D721Med (cell line): Measurements from ENCODE around the gene ITLN2.

Experiments
- DNase-seq: peaks from one replicate; pipeline ENCODE4 v3.0.0; 2011; ENCODE audit warnings: low spot score; ENCODE audit not compliant: insufficient read length
- FAIRE-seq: peaks from 2 replicates; lab custom pipeline; 2011; peaks lifted over from hg19 to GRCh38; lab: Jason Lieb, UNC
- CTCF ChIP-seq: IDR thresholded peaks from 2 replicates; pipeline ENCODE4 v1.5.1; 2012; ENCODE audit warnings: mild to moderate bottlenecking, control low read depth; ENCODE audit not compliant: insufficient read depth; ENCODE audit errors: missing control alignments

The ITLN2 gene

DNA sequence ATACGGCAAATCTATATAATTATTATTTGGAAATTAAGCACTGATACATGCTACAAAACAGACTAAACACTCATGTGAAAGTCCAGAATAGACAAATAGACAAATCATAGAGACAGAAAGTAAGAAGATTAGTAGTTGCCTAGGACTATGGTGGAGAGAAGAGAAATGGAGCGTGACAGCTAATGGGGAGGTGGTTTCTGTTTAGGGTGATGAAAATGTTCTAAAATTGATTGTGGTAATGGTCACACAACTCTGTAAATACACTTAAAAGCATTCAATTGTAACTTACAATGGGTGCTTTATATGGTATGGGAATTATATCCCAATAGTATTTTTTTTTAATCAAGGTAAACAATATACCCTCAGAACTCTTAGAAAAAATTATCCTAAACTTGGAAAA lies 20.4 kb upstream of the ITLN2 start:
- DNase-seq (no peak), FAIRE-seq (no peak)
- TF ChIP-seq CTCF = no peak

DNA sequence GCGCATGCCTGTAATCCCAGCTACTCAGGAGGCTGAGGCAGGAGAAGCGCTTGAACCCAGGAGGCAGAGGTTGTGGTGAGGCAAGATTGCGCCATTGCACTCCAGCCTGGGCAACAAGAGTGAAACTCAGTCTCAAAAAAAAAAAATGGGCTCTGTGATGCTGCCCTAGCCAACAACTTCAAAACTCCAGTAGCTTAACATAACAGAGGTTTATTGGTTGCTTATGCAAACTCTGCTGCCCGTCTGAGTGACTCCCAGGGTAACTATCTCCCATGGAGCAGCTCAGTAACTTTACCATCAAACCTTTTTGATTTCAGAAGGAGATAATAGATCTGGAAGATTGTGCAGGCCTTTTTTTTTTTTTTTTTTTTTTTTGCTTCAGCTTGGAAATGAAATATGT lies 18.9 kb upstream of the ITLN2 start:
- no peak for FAIRE-seq
- no peak for DNase-seq
- TF ChIP-seq CTCF = no peak

DNA sequence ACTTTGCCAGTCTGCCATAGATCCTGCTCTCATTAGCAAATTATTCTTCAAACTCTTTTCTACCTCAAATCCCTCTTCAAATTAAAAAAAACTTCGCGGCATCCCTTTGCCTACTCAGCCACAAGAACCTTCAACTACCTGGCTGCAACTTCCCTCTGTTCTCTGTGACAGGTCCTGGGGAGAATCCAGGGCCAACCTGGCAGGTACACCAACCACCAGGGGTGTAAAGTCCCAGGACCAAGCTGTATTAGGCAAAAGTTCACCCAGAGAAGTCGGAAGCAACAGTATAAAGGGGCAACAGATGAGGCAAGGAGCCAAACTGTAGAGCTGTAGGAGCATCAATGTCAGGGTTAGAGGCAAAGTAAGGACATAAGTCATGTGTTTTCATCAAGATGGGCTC lies 18.3 kb upstream of the ITLN2 start:
- TF ChIP-seq CTCF = no peak
- DNase-seq = no peak
- no peak for FAIRE-seq

DNA sequence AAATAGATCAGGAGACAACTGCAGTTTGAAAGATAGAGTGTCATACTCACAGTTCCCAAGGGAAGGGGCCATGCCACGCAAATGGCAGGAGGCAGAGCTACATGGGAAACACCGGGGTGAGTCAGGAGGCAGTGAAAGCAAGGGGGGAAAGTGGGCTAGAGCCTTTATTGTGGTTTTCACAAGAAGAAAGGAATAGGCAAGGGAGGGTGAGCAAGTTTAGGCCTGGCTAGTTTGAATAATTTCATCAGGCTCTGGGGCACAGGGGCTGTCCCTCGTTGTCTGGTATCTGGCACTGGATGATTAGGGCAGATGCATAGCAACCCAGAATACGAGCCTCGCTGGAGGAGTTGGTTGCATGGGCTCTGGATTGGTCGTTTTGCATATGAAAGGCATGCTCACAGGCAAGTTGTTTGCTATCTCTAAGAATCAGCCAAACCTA lies 17.0 kb upstream of the ITLN2 start:
- no peak for FAIRE-seq
- no peak for TF ChIP-seq CTCF

GRCh38 chr1:160963521-160963920 lies 8.9 kb upstream of the ITLN2 start:
- FAIRE-seq (no peak), DNase-seq (no peak)
- TF ChIP-seq CTCF = no peak

More for the DNA sequence above, 17.0 kb upstream of the ITLN2 start:
- no peak for DNase-seq

DNA sequence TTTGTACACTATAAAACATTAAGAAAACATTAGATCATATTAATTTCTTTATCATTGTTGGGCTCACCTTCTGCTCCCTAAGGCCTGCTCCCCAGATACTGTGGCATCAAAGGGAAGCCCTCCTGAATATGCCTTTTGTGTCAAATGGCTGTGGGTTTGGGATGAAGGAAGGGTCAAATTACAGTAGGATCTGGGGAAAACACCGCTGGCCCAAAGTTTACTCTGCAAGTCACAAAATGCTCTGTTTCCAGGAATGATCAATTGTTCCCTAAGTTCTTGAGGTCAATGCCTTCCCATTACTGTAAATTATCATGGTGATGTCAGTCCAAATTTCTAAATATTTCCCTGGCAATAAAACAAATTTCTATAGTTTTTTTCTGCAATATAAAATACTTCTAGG lies 6.8 kb upstream of the ITLN2 start:
- DNase-seq (no peak), FAIRE-seq (no peak)
- TF ChIP-seq CTCF = no peak

DNA sequence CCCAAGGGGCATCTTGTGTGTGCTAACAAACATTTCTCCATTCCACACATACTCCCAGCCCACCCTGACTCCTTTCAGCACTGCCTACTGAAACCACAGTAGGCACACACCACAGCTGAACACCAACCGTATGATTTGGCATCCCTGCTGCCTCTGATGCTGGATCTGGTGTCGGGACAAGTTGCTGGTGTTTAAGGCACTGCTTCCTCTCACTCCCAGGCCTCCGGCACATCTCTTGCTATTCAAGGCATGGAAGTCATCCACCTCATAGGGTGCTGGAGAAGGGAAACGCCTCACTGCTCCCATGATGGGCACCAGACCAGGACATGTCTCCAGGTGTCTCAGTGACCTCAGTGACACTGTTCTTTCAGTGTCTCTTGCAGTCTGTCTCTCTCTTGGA lies 2.4 kb upstream of the ITLN2 start:
- no peak for FAIRE-seq
- no peak for DNase-seq
- TF ChIP-seq CTCF = no peak
